KMS-11 (cell line): ENCODE results near the gene TMEM134.

ENCODE experiments used
- H2AFZ ChIP-seq: fragments of 200-600 bp; sonication (generic); 2 replicates; pipeline ENCODE4 v1.6.1; 2016; ENCODE audit warnings: antibody characterized with exemption, mixed run types, low read depth
- H3K27ac ChIP-seq: fragments of 200-600 bp; sonication (generic); 2 replicates; pipeline ENCODE4 v1.6.1; 2016; ENCODE audit warnings: mild to moderate bottlenecking, mixed run types
- H3K27me3 ChIP-seq: fragments of 200-600 bp; sonication (generic); 2 replicates; pipeline ENCODE4 v1.6.1; 2017; ENCODE audit warnings: mild to moderate bottlenecking, low read depth, mixed run types, moderate library complexity; ENCODE audit not compliant: insufficient read depth
- H3K36me3 ChIP-seq: fragments of 200-600 bp; sonication (generic); 2 replicates; pipeline ENCODE4 v1.6.1; 2017; ENCODE audit warnings: mild to moderate bottlenecking, mixed run types; ENCODE audit not compliant: insufficient read depth
- H3K4me1 ChIP-seq: fragments of 200-600 bp; sonication (generic); 2 replicates; pipeline ENCODE4 v1.6.1; 2016; ENCODE audit warnings: mild to moderate bottlenecking, low read depth, mixed run types; ENCODE audit not compliant: poor library complexity, severe bottlenecking
- H3K4me2 ChIP-seq: fragments of 200-600 bp; sonication (generic); 2 replicates; pipeline ENCODE4 v1.7.0; 2016; ENCODE audit warnings: mild to moderate bottlenecking, mixed run types
- H3K4me3 ChIP-seq: fragments of 200-600 bp; sonication (generic); IDR thresholded peaks from 2 replicates; pipeline ENCODE4 v1.6.1; 2017; ENCODE audit warnings: low read depth, low read length, mixed read lengths; ENCODE audit not compliant: insufficient read depth
- H3K79me2 ChIP-seq: fragments of 200-600 bp; sonication (generic); 2 replicates; pipeline ENCODE4 v1.6.1; 2016; ENCODE audit warnings: low read depth, mixed run types; ENCODE audit not compliant: insufficient read depth
- H3K9ac ChIP-seq: fragments of 200-600 bp; sonication (generic); 2 replicates; pipeline ENCODE4 v1.6.1; 2016; ENCODE audit warnings: mild to moderate bottlenecking, mixed run types
- H4K20me1 ChIP-seq: fragments of 200-600 bp; sonication (generic); 2 replicates; pipeline ENCODE4 v1.6.1; 2016; ENCODE audit warnings: mild to moderate bottlenecking, mixed run types; ENCODE audit not compliant: insufficient read depth
- CTCF ChIP-seq: fragments of 200-600 bp; sonication (generic); conservative IDR thresholded peaks from 2 replicates; pipeline ENCODE4 v1.6.1; 2017; ENCODE audit warnings: low read depth, mild to moderate bottlenecking, antibody characterized with exemption, low read length, moderate library complexity, mixed read lengths

TMEM134 gene

GRCh38 chr11:67412495-67413179, 56.4 kb downstream of the TMEM134 start:
- TF ChIP-seq CTCF = no peak
- Histone ChIP-seq H3K4me3 (no peak overlapping the region), H4K20me1 (no peaks in the 10 kb centered on the region), H2AFZ (no peak overlapping the region), H3K36me3 (no peaks in the 10 kb centered on the region), H3K27ac (no peak overlapping the region), H3K4me2 (no peak overlapping the region), H3K4me1 (no peaks in the 10 kb centered on the region), H3K9ac (no peak overlapping the region), H3K79me2 (no peaks in the 10 kb centered on the region), H3K27me3 (peaks cover 16% of the 10 kb centered on the region; the same call in 1 of the 2 replicates)

- H3K4me2 ChIP-seq = no peak overlapping the region
- H2AFZ ChIP-seq = no peak overlapping the region
- H3K27ac ChIP-seq = no peak overlapping the region
- no peaks in the 10 kb centered on the region for H3K79me2 ChIP-seq
- H3K36me3 ChIP-seq = no peaks in the 10 kb centered on the region
- no peak overlapping the region for H3K4me3 ChIP-seq
- H3K27me3 ChIP-seq = peaks cover 16% of the 10 kb centered on the region; the same call in 1 of the 2 replicates
- H3K9ac ChIP-seq = no peak overlapping the region
- H3K4me1 ChIP-seq = no peaks in the 10 kb centered on the region
- H4K20me1 ChIP-seq = no peaks in the 10 kb centered on the region
- no peak for TF ChIP-seq CTCF
Measured at GRCh38 chr11:67411785-67412152, 57.3 kb downstream of the TMEM134 start.
